KMS-11 (cell line): ENCODE results near the gene FKBP9.

Experiments used
- H2AFZ ChIP-seq: fragments of 200-600 bp; sonication (generic); 2 replicates; pipeline ENCODE4 v1.6.1; 2016; ENCODE audit warnings: antibody characterized with exemption, mixed run types, low read depth
- H3K27ac ChIP-seq: fragments of 200-600 bp; sonication (generic); 2 replicates; pipeline ENCODE4 v1.6.1; 2016; ENCODE audit warnings: mild to moderate bottlenecking, mixed run types
- H3K27me3 ChIP-seq: fragments of 200-600 bp; sonication (generic); 2 replicates; pipeline ENCODE4 v1.6.1; 2017; ENCODE audit warnings: mild to moderate bottlenecking, low read depth, mixed run types, moderate library complexity; ENCODE audit not compliant: insufficient read depth
- H3K36me3 ChIP-seq: fragments of 200-600 bp; sonication (generic); 2 replicates; pipeline ENCODE4 v1.6.1; 2017; ENCODE audit warnings: mild to moderate bottlenecking, mixed run types; ENCODE audit not compliant: insufficient read depth
- H3K4me1 ChIP-seq: fragments of 200-600 bp; sonication (generic); 2 replicates; pipeline ENCODE4 v1.6.1; 2016; ENCODE audit warnings: mild to moderate bottlenecking, low read depth, mixed run types; ENCODE audit not compliant: poor library complexity, severe bottlenecking
- H3K4me2 ChIP-seq: fragments of 200-600 bp; sonication (generic); 2 replicates; pipeline ENCODE4 v1.7.0; 2016; ENCODE audit warnings: mild to moderate bottlenecking, mixed run types
- H3K4me3 ChIP-seq: fragments of 200-600 bp; sonication (generic); IDR thresholded peaks from 2 replicates; pipeline ENCODE4 v1.6.1; 2017; ENCODE audit warnings: low read depth, low read length, mixed read lengths; ENCODE audit not compliant: insufficient read depth
- H3K79me2 ChIP-seq: fragments of 200-600 bp; sonication (generic); 2 replicates; pipeline ENCODE4 v1.6.1; 2016; ENCODE audit warnings: low read depth, mixed run types; ENCODE audit not compliant: insufficient read depth
- H3K9ac ChIP-seq: fragments of 200-600 bp; sonication (generic); 2 replicates; pipeline ENCODE4 v1.6.1; 2016; ENCODE audit warnings: mild to moderate bottlenecking, mixed run types
- H4K20me1 ChIP-seq: fragments of 200-600 bp; sonication (generic); 2 replicates; pipeline ENCODE4 v1.6.1; 2016; ENCODE audit warnings: mild to moderate bottlenecking, mixed run types; ENCODE audit not compliant: insufficient read depth
- TF ChIP-seq, protein P1 (sequence below): fragments of 200-600 bp; sonication (generic); conservative IDR thresholded peaks from 2 replicates; pipeline ENCODE4 v1.6.1; 2017; ENCODE audit warnings: low read depth, mild to moderate bottlenecking, antibody characterized with exemption, low read length, moderate library complexity, mixed read lengths

Gene FKBP9

DNA sequence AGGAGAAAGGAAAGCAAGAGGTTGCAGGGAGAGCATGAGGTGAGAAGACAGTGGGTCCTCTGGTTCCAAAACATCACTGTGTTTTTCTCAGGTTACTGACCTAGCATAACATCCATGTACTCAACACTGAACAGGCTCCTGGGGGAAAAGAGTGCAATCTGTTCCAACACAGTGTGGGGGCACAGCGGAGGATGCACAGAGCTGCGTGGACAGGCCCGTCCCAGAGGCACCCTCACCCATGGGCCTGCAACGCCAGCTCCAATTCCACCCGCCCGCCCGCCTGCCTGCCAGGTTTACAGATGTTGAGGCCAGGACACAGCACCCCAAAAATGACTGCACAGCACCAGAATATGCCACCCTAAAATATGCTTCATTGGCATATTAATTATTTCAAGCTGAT is 26.9 kb upstream of the FKBP9 start:
- no peak overlapping the region for H2AFZ ChIP-seq
- no peak overlapping the region for H3K4me3 ChIP-seq
- H3K36me3 ChIP-seq, result no peaks in the 10 kb centered on the region
- H3K4me1 ChIP-seq, result no peaks in the 10 kb centered on the region
- no peaks in the 10 kb centered on the region for H3K27me3 ChIP-seq
- no peak overlapping the region for H3K9ac ChIP-seq
- H3K4me2 ChIP-seq, result no peak overlapping the region
- TF ChIP-seq, protein P1, sequence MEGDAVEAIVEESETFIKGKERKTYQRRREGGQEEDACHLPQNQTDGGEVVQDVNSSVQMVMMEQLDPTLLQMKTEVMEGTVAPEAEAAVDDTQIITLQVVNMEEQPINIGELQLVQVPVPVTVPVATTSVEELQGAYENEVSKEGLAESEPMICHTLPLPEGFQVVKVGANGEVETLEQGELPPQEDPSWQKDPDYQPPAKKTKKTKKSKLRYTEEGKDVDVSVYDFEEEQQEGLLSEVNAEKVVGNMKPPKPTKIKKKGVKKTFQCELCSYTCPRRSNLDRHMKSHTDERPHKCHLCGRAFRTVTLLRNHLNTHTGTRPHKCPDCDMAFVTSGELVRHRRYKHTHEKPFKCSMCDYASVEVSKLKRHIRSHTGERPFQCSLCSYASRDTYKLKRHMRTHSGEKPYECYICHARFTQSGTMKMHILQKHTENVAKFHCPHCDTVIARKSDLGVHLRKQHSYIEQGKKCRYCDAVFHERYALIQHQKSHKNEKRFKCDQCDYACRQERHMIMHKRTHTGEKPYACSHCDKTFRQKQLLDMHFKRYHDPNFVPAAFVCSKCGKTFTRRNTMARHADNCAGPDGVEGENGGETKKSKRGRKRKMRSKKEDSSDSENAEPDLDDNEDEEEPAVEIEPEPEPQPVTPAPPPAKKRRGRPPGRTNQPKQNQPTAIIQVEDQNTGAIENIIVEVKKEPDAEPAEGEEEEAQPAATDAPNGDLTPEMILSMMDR, result no peak
- H3K79me2 ChIP-seq, result no peaks in the 10 kb centered on the region
- no peak overlapping the region for H3K27ac ChIP-seq
- no peaks in the 10 kb centered on the region for H4K20me1 ChIP-seq

DNA sequence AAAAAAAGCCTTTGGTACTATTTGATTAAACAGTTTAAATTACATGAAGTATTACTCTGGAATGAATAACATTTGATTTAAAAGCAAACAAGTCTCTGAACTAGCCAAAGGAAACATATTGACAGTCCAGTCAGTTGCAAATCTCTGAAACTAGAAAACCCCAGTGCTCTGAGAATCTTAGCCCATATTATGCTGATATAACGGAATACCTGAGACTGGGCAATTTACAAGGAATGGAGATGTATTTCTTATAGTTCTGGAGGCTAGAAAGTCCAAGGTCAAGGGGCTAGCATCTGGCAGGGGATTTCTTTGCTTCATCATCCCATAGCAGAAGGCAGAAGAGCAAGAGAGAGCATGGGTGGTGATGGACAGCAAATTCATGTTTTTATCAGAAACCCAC is 21.7 kb upstream of the FKBP9 start:
- no peak overlapping the region for H2AFZ ChIP-seq
- no peak overlapping the region for H3K4me3 ChIP-seq
- TF ChIP-seq, protein P1, result no peak
- H3K79me2 ChIP-seq, result peaks cover 6% of the 10 kb centered on the region; the same call in 1 of the 2 replicates
- H3K9ac ChIP-seq, result no peak overlapping the region
- no peak overlapping the region for H3K27ac ChIP-seq
- H3K4me2 ChIP-seq, result no peak overlapping the region
- no peaks in the 10 kb centered on the region for H3K27me3 ChIP-seq
- no peaks in the 10 kb centered on the region for H3K36me3 ChIP-seq
- H4K20me1 ChIP-seq, result no peaks in the 10 kb centered on the region
- H3K4me1 ChIP-seq, result no peaks in the 10 kb centered on the region

DNA sequence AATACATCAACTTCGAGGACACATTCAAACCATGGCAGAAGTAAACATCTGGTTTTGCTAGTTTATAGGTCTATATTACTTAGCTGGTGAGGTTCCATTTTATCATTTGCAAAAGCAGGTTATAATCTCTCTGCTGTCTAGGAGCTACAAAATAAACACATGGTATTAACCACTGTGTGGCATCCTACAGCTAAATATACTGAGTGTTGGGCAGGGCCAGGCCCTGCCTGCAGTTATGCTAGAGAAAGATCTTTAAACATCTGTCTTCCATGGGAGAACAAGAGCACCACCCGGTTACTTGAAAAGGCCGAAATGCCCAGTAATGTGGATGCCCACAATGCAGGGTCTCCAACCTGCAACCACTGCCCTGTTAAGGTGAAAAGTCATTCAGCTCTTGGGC is 20.6 kb upstream of the FKBP9 start:
- H3K36me3 ChIP-seq, result no peaks in the 10 kb centered on the region
- H4K20me1 ChIP-seq, result no peaks in the 10 kb centered on the region
- H2AFZ ChIP-seq, result no peak overlapping the region
- peaks cover 17% of the 10 kb centered on the region for H3K79me2 ChIP-seq
- no peak overlapping the region for H3K9ac ChIP-seq
- H3K4me2 ChIP-seq, result no peak overlapping the region
- TF ChIP-seq, protein P1, result no peak
- no peak overlapping the region for H3K27ac ChIP-seq
- H3K4me1 ChIP-seq, result peaks cover 5% of the 10 kb centered on the region
- H3K27me3 ChIP-seq, result no peaks in the 10 kb centered on the region
- H3K4me3 ChIP-seq, result no peak overlapping the region

DNA sequence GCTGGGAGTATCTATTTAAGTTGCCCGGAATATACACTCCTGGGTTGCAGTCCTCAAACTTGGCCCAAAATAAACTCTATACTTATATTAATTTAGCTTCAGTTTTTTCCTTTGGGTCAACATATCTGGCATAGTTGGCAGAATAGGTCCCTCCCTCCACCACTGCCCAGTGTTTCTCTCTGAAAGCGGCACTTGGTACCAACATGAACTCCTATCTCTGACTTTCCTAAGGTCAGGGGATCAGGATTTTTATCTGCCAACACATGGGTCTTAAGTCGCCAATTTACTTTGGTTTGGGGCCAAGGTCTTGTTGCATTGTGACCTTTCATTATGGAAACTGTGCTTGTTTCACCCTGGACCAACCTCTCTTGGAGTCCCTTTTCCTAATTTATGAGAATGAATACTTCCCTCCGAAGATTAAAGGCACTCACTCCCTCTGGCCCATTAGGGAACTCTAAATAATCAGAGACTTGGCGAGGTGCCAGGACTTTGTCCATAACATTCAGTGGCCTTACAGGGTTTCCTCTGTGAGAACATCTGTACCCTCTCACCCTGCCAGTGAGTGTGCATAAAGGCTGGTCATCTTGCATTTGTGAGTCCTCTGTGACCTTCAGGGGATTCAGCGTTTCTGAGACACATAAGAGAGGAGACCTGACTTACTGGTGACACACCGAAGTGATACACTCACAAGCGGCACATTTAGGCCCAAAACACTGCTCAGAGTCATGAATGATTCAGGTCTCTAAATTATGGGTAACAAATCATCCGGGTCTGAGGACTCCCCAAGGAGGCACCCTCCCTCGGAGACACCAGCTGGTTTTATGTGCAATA is 19.7 kb upstream of the FKBP9 start:
- Histone ChIP-seq H3K36me3 (no peaks in the 10 kb centered on the region), H3K79me2 (peaks cover 23% of the 10 kb centered on the region), H3K4me3 (no peak overlapping the region), H3K9ac (no peak overlapping the region), H3K27ac (no peak overlapping the region), H3K4me2 (no peak overlapping the region), H3K27me3 (no peaks in the 10 kb centered on the region), H4K20me1 (no peaks in the 10 kb centered on the region), H3K4me1 (peaks cover 5% of the 10 kb centered on the region), H2AFZ (no peak overlapping the region)
- TF ChIP-seq, protein P1, result no peak
